Activated CD8-positive, alpha-beta memory T cell treated with anti-CD3 and anti-CD28 coated beads, Interleukin-2, amount 50 U/mL, for 4 hours (primary cell): ENCODE results near the gene RFX6.

Experiments used
- DNase-seq: peaks from one replicate; pipeline ENCODE4 v3.0.0-alpha.2; 2020

RFX6 gene

GRCh38 chr6:116974526-116975316 lies 97.7 kb downstream of the RFX6 start:
- DNase-seq = no peak

- DNase-seq = no peak
Observed at GRCh38 chr6:116975600-116975999, 98.6 kb downstream of the RFX6 start.

GRCh38 chr6:116979560-116979959 lies 102.5 kb downstream of the RFX6 start:
- no peak for DNase-seq
